Measurements from ENCODE around the gene TRIO.
A peak's percentile ranks its signal among the peaks of the same experiment; 100 is the strongest.
"Not testable (repeated sequence)": the region's sequence is repeated elsewhere in the genome, so short reads cannot be mapped to it uniquely, and the experiment has no call there.

TRIO gene

DNA sequence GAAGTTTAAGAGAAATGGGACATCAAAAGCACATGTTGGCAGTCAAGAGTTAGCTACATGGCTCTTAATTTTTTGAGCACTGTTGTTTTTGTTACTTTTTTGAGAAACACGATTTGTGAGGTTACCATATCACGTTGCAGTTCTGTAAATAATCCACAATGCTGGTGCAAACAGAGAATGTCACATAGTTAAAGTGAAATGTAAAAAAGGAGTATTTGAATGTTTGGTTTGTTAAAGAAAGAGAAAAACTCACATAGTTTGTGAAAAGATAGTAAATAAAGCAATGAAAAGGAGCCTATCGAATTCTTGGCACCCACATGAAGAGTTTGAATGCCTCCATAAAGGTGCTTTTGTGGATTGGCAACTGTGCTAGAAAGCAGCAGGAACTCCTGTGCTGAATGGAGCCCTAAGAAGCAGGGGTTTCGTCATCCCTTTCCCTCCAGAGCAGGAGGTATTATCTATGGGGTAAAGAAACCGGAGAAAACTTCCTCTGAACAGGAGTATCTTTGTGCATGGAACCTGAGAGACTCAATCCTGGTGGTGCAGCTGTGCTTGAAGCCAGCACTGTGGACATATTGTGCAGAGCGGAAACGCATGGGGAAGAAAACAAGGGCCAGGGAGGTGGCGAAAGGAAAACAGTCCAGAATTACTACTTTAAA, 289.9 kb downstream of the TRIO start:
- no peak for DNase-seq (ENCODE audit: low read depth, low spot score)
- no peak overlapping the region for H3K27ac ChIP-seq

DNA sequence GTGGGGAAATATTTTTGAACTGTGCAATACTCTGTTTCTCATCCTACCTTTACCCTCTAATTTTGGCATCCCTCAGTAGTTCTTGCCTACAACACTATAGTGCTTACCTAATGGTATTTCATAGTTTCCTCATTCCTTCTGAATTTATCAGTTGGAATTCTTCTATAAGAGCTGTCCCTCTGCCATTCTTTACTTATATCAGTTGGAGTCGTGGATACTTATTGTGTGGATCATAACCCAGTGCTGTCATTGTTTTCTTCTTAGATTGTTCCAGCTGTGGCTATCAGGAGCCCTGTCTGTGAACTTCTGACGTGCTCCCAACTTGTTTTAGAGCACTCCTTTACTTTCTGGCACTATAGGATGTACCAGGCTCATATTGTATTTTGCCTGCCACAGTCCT, 292.3 kb downstream of the TRIO start:
- no peak for DNase-seq (ENCODE audit: low read depth, low spot score)
- H3K27ac ChIP-seq: no peak overlapping the region

DNA sequence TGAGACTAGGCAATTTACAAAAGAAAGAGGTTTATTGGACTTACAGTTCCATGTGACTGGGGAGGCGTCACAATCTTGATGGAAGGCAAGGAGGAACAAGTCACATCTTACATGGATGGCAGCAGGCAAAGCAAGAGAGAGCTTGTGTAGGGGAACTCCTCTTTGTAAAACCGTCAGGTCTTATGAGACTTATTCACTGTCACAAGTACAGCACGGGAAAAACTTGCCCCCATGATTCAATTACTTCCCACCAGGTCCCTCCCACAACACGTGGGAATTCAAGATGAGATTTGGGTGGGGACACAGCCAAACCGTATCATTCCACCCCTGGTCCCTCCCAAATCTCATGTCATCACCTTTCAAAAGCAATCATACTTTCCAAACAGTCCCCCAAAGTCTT, 293.0 kb downstream of the TRIO start:
- not testable (repeated sequence) for H3K27ac ChIP-seq; DNase-seq (ENCODE audit: low read depth, low spot score)

DNA sequence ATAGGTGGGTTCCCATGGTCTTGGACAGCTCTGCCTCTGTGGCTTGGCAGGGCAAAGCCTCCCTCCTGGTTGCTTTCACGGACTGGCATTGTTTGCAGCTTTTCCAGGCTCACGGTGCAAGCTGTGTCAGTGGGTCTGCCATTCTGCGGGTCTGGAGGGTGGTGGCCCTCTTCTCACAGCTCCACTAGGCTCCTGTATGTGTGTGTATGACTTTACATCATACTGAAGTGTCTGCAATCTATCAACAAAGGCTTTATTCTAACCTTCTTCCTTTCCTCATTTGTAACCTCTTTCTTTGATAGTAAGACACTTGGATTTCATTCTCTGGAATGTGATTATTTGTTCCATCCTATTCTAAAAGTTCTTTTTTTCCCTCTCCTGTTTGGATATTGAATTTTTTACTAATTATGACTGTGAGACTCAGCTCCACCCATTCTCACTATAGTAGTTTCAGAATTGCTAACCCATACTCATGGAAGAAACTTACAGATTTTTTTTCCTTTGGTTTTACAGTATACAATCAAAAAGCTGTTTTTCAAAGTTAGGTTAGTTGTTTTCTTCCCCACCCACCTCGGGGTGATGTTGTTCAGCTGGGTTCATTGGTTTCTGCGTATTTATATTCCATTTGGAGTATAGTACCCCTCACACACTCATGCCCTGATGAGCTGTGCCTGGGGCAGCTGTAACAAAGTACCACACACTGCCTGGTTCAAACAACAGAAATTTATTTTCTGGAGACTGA, 293.8 kb downstream of the TRIO start:
- DNase-seq (ENCODE audit: low read depth, low spot score): no peak
- no peak overlapping the region for H3K27ac ChIP-seq

DNA sequence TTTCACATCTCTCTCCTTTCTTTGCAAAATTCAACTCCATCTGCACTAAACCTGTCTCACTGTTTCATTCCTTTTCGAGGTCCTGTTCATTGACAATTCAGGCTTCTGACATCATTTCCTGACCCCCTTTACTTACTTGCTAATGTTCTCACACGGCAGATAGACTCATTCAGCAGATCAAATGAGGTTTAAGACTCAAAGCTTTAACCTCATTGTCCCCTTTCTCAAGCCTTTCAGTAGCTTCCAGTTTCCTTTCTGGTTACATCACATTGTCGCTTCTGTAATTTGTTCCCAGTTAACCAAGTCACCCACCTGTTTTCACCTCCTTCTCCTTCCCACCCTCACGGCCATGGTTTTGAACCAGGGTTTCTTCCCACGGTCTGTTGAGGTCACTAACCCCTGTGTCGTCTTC, 295.1 kb downstream of the TRIO start:
- DNase-seq (ENCODE audit: low read depth, low spot score): no peak

DNA sequence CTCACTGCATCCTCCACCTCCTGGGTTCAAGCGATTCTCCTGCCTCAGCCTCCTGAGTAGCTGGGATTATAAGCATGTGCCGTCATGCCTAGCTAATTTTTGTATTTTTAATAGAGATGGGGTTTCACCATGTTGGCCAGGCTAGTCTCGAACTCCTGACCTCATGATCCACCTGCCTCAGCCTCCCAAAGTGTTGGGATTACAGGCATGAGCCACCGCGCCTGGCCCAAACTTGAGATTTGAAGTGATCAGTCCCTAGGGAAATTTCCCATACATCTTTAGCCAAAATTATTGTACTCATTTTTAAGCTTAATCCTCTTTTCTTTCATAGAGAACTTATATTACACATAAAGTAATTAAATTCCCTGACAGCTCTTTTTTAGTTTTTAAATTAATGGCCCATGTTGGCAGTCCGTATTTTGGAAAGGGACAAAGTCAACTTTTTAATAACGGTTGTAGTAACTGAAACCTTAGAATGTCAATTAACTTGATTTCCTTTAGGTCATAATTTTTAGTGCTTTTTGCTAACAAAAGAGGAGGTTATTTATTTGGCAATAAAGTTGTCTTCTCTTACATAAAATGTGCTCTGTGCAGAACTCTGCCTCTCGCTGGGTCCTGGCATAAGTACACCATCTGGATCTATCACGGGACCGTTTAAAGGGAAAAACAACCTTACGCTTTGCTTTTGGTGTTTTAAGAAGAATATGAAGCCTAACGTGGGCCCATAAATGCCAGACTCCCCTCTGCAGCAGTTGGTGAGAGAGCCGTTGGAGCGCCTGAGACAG, 296.1 kb downstream of the TRIO start:
- DNase-seq (ENCODE audit: low read depth, low spot score): no peak
- H3K27ac ChIP-seq: no peak overlapping the region

More for the DNA sequence above, 295.1 kb downstream of the TRIO start:
- H3K27ac ChIP-seq: no peak overlapping the region

DNA sequence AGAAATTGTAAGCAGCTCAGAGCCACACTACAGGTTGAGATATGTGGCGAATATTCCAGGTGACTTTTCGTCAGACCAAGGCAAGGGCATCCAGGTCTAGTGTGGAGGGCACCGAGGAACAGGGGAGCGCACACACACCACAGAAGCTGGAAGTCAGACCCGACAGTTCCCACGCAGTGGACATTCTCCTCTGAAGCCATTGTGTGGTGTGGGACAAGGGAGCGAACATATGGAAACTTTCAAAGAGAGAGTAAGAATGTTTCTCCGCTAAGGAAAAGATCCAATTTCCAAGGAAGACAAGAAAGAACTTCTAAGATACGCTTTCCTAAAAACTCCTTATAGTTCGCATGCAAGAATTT, 297.1 kb downstream of the TRIO start:
- no peak for DNase-seq (ENCODE audit: low read depth, low spot score)
- H3K27ac ChIP-seq: no peak overlapping the region

DNA sequence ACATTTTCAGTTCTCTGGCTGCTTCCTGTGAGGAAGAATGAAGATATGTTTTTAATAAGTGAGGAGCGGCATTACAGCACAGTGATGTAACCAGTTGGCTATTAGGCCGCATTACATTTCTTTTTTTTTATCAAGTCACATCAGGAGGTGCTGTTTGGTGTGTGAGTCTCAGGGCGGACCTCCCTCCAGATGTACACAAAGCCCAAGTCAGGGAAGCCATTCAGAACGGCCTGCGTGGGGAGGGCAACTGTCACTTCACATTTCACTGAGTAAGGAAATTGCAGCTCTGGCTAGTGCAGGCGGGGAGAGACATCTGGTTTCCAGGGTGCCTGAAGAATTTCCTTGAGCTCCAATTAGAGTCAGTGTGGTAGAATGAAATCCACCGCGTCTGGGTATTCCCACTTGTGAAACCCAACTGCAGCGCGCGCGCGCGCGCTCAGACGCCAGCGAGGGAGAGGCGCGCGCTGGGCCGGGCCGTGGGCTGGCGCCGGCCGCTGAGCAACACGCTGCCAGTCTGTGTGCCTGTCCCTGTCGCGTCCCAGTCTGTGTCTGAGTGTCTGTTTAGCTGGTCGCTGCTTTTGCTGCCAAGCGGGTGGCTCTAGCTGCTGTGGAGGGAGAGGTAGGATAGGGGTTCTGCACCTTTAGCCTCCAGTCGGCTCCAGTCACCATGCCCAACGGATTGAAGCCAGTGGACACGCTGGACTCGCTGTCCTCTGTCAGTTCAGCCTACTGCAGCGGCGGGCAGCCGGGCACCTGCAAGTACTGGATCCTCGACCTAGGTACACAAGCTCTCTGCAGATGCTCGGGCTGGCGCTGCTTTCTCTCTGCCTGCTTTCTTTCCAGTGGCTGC, 297.7 kb downstream of the TRIO start:
- H3K27ac ChIP-seq: no peak overlapping the region
- no peak for DNase-seq (ENCODE audit: low read depth, low spot score)

DNA sequence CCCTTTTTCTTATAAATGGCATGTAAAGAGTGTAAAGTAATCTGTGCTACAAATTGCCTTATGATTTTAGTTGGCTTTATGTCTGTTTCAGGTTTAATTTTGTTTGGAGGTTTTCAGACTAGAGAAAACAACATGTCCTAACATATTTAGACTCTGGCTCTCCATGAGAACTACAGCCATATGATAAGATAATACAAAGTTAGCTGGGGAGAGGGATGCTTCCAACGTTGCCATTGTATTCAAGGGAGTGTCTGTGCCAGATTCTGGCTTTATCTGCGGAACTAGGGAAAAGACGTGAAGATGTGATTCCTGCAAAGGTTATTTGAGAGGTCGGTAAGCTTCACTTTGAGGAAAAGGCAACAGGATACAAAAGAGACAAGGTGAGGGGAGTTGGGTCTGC, 298.5 kb downstream of the TRIO start:
- DNase-seq (ENCODE audit: low read depth, low spot score): no peak
- H3K27ac ChIP-seq: no peak overlapping the region

DNA sequence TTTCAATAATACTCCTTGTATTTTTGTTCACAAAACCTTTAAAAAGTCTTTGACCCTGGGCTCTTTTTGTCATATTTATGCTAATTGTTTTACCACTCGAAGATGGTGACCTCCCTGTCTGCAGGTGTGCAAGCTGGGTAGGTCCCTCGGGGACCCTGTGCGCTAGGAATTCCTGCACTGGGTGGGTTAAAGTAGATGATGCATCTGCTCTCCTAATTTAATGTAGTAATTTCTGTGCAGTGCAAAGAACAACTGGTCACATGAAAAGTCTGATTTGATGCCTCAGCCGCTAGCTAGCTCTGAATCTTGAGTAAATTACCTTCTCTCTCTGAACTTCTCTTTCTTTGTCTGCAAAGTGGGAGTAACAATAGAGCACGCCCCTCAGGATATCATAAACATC, 299.4 kb downstream of the TRIO start:
- no peak overlapping the region for H3K27ac ChIP-seq
- DNase-seq (ENCODE audit: low read depth, low spot score): no peak

DNA sequence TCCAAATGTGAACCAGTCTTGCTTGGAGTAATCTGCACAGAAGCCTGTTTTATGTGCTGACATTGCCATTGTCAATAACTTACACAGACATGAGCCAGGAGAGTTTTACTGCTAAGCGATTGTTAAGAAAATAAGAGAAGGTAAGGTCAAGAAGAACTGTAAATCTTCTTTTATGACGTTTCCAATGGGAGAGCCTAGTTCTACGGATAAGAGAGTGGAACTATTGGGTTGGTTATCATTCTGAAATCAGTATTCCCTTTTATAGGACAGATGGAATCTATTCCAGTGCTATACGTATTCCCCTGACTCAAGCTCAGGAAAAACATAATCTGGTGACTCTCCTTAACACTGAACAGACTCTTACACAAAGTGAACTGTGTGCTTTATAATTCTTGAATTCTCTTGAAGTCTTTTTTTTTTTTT, 300.5 kb downstream of the TRIO start:
- no peak for DNase-seq (ENCODE audit: low read depth, low spot score)
- peak overlapping the region; percentile 68 for H3K27ac ChIP-seq

DNA sequence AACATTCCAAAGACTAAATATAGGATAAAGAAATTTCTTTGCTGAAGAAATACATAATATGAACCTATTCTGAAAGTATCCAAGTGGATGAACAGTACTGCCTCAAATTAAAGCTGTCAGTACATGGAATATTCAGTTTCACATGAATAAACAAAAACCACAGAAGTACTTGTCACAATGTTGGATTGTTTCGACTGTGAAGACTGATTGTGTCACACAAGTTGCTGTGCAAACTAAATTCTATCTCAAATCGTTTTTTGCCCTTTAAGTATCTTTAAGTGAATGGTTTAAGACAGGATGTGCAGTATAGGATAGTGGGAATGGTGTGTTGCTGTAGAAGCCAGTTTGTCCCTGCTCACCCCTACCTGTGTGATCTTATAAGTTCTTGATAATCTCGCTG, 301.0 kb downstream of the TRIO start:
- DNase-seq (ENCODE audit: low read depth, low spot score): no peak
- peak overlapping the region; percentile 68 for H3K27ac ChIP-seq

DNA sequence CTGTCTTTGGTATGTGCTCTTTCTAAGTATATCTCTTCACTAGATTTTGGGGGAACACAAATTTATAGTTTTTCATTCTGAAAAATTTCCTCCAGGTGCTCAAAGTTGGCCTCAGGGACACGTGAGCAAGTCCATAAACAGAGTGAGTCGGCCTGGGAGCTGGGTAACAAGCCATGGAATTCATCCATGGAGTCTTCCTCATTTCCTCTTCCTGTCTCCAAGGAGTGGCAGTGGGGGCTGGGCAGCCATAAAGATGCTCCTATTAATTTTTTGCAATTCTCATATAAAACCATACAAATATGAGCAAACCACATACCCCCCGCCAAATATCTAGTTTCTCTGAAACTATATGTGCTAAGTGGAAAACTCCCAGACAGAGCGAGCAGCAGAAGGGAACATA, 301.9 kb downstream of the TRIO start:
- H3K27ac ChIP-seq: peak overlapping the region; percentile 68
- no peak for DNase-seq (ENCODE audit: low read depth, low spot score)

DNA sequence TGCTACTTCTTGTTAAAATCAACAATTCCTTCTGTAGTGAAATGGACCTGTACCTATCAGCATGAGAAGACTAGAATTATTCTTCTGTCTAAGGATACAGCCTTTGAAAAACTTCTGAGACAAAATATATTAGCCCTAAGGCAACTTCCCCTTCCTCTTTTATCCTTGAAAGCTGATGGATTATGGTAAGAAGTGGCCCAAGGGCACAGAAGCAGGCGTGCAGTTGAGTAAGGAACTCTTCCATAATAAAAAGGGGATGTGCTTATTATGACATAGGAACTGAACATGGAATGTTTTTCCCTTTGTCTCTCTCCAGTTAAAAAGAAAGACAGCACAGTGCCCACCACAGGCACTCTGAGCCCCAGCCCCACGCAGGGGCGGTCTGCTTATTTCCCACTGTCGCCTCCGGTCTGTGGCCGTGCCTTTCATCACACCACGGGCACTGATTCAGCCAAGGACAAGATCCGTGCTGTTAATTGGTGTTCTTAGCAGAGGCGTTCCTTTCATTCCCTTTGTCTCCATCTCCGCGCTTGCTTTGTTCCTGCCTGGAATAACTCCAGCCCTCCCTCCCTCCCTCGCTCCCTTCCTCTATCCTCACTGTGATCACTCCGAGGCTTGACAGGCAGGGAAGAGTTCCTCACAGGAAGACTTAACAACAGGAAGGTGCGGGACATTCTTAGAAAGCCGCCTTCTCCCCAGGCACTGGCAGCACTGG, 302.6 kb downstream of the TRIO start:
- no peak for DNase-seq (ENCODE audit: low read depth, low spot score)
- peak overlapping the region; percentile 68 for H3K27ac ChIP-seq

DNA sequence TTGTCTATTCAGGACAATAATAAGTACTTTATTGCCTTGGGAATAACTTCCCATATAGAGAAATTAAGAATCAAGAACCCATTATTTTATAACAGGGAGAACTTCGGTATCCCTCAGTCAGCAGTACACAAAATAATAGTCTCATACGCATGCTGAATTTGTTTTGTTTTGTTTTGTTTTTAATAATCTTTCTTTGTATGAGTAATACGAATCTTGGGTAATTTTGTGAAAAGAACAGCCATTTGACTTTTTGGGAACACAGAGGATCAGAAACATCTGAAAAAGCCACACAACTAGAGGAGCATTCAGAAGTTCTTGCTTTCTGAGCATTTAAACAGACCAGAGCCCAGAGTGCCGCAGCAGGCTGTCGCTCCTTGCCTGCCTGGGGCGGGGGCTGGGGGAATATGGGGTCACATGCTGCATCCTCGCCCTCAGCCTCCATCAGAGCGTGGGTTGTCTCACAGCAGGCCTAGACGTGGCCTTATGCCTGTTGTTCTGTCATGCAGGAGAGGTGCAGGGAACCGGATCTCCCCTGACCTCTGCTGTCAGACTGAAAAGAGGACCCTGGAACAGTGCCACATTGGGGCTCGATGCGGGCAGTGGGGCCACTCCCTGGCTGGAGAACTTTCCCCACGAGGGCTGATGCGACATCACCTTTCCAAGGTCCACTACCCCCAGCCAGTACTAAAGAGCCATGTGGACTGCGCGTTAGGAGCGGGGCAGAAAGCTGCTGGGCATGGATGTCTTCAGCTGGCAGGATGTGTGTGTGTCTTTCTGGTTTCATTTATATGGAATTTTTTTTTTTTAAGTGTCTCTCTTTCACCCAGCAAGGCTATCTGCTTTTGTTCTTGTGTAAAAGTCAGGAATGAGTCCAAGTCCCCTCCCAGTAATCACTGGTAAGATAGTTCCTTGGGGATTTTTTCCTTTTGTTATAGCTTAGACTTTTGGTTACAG, 305.1 kb downstream of the TRIO start:
- peak overlapping the region; percentile 10 for H3K27ac ChIP-seq
- no peak for DNase-seq (ENCODE audit: low read depth, low spot score)

DNA sequence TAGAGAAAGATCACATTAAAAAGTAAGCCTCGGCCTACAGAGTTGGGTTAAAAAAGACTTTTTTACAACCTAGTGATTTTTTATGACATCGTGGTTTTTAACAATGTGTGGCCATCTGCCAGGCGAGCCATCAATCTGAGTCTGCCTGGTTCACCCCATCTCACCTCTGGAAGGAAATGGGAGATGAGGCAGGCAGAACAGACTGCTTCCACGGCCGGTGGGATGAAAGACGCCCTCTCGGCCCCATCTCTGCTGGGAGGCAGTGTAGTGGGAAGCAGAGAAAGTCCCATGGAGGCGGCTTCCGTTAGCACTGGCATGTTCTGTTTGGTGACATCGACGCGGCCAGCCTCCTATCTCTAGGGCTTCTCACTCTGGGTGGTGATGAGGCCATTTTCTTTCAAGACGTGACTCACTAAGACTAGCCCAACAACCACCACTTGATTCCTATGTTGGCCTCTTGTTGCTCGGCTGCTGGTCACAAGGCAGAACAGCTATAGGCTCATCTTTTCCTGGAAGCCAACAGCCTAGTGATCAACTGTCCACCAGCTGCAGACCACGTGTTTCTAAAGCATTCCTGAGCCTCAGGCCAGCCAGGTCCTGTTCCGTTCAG, 306.0 kb downstream of the TRIO start:
- H3K27ac ChIP-seq: peak overlapping the region; percentile 10
- no peak for DNase-seq (ENCODE audit: low read depth, low spot score)

DNA sequence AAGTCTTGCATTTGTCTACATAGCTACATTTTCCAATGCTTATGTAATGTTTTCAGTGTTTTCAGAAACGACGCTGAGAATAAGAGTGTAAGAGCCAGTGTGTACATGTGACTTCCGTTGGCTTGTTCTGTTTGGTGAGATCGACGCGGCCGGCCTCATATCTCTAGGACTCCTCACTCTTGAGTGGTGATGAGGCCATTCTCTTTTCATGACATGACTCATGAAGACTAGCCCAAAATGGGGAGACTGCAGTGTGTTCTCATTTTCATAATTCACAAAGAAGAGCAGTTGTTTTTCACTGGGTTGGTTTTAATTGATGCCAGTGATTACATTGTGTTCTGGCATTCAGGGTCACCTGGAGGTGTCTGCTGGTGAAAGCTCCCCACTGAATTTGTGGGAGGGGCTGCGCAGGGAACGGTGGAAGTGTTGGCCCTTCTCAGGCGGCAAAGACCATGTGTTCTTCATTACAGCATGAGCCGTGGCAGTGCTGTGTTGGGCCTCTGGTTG, 306.9 kb downstream of the TRIO start:
- DNase-seq (ENCODE audit: low read depth, low spot score): no peak
- H3K27ac ChIP-seq: no peak overlapping the region

DNA sequence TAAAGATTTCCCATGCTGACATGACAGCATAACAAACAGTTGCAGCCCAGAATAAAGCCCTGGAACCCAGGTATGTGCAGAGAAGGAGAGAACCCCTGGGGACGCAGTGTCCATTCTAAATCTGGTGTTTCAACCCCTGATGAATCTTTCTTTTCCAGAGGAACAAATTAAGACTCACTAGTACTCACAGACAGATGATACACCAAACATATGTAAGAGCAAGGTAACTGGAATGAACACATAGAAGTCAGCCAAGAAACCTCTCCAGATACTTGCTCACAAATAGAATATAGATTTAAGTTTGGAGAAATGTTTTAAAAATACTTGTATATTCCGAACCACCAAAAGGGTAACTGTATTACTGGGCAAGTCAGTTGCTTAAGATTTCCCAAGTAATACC, 307.6 kb downstream of the TRIO start:
- DNase-seq (ENCODE audit: low read depth, low spot score): no peak
- no peak overlapping the region for H3K27ac ChIP-seq
